Fibroblast of the conjunctiva (primary cell): ENCODE measurements around the gene RNF217.
"Not testable (repeated sequence)": the region's sequence is repeated elsewhere in the genome, so short reads cannot be mapped to it uniquely, and the experiment has no call there.

Source experiments
- DNase-seq: peaks from one replicate; pipeline ENCODE4 v3.0.0-alpha.2; 2010; ENCODE audit warnings: low read depth

Gene RNF217

DNA sequence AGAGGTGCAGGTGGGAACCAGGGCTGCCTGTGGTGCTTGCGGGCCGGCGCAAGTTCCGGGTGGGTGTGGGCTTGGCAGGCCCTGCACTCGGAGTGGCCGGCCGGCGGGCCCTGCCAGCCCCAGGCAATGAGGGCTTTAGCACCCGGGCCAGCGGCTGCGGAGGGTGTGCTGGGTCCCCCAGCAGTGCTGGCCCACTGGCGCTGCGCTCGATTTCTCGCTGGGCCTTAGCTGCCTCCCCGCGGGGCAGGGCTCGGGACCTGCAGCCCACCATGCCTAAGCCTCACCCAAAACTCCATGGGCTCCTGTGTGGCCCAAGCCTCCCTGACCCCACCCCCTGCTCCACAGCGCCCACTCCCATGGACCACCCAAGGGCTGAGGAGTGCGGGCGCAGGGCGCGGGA is 163.6 kb downstream of the RNF217 start:
- DNase-seq = not testable (repeated sequence)

DNA sequence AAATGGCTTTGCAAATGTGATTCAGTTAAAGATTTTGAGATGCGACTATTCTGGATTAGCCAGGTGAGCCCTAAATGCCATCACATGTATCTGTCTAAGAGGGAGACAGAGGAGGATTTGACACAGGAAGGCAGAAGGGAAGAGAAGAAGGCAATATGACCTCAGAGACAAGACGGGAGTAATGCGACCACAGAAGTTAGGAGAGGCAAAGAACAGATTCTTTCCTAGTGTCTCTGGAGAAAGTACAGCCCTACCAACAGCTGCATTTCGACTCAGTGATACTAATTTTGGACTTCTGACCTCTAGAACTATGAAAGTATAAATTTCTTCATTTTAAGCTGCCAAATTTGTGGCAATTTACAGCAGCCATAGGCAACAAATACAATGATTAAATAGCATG is 167.1 kb downstream of the RNF217 start:
- no peak for DNase-seq

DNA sequence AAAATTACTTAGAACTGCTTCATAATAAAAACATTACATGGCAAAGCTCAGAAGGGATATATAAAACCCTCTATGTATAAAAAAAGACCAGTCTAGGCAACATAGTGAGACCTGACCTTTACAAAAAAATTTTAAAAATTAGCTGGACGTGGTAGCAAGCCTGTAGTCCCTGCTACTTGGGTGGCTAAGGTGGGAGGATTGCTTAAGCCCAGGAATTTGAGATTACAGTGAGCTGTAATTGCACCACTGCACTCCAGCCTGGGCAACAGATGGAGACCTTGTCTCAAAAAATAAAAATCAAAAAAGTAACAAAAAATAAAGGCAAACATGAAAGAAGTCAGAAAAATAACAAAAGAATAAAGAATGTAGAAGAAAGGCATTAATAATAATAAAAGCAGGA is 169.8 kb downstream of the RNF217 start:
- DNase-seq = no peak

DNA sequence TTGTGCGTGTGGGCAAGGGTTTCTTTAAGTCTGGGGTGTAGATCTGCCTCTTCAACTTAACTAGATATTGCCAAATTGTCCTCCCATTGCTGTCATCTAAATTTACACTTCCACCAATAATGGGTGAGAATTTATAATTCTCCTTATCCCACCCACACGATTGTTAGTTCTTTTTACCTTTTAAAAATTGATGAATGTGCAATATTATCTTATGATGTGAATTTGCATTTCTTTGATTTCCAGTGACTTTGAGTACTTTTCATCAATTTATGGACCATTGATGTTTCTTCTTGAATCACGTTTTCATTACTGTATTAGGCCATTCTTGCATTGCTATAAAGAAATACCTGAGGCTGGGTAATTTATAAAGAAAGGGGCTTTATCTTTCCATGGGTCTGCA is 174.1 kb downstream of the RNF217 start:
- DNase-seq = no peak

DNA sequence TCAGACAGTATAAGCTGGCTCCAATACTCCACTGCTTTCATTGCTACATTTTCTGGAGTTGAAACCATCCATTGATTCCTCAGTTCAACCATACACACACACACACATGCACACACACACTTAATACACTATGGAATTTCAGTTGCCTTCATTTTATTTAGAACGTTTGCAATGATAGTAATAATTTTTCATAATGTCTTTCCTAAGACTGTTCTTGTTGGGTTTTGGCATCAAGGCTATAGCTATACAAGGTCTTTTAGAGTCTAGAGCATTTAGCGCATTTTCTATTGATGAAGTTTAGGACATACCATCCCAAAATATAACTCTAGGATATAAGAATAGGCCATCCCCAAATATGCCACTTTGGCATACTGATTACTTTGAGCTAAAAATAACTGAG is 175.8 kb downstream of the RNF217 start:
- no peak for DNase-seq

DNA sequence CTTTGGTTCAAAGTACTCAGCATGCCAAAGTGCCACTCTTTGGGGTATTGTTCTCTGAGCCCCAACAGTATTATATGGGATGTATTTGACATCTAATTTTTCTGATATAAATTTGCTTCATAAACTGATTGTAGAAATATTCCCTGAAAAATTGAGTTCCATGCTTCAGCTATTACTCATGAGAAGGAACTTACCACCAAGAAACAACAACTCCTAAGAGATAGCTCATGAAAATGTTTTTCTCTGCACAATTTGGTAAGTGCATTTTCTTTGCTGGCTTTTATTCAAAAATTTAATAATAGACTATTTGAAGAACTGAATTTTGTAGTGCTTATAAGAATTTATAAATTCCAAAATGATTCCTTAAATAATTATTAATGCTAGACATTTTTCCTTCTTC is 178.6 kb downstream of the RNF217 start:
- DNase-seq = no peak
